Dermis blood vessel endothelial cell (primary cell): ENCODE results near the gene ZNF775. TPM values are rescaled to one million over a fixed set of nuclear protein-coding genes. Genes with fewer than 3 reads are reported as not detected.

Source experiments
- DNase-seq: peaks from one replicate; pipeline ENCODE4 v3.0.0; 2010
- total RNA-seq: library from RNA; depleted of rRNA; stranded (reverse); fragments of >200 nt; gene quantifications from 2 replicates; pipeline ENCODE4 v1.2.3, GENCODE V29; 2014

ZNF775 gene
- total RNA-seq, 1 donor from 2014 or later = 9.7 TPM

DNA sequence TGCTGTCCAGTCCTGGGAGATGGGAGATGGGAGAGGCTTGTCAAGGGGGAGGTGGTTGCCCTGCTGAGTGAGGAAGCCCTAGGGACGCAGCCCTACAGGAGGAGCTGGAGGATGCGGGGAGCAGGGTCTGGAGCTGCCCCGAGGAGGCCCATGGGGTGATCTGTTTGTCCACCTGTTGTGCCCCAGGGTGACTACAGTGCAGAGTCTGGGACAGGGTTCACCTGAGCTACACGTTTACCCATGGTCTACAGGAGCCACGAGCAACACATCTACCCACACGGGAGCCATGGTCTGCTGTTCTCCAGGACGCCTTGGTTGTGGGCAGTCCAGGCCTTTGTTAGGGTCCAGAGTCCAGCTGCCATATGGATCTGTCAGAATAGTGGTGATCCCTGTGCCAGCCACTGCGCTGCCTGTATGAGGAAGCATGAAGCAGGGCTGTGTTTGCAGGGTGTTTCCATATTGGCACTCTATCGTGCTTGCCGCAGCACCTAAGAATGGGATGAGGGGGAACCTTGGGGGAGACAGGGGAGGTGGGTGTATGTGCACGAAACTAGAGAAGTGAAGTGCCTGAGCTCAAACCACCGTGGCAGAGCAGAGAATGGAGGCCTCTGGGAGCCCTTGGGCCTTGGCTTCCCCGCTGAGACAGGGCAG lies 23.7 kb downstream of the ZNF775 start:
- no peak for DNase-seq

DNA sequence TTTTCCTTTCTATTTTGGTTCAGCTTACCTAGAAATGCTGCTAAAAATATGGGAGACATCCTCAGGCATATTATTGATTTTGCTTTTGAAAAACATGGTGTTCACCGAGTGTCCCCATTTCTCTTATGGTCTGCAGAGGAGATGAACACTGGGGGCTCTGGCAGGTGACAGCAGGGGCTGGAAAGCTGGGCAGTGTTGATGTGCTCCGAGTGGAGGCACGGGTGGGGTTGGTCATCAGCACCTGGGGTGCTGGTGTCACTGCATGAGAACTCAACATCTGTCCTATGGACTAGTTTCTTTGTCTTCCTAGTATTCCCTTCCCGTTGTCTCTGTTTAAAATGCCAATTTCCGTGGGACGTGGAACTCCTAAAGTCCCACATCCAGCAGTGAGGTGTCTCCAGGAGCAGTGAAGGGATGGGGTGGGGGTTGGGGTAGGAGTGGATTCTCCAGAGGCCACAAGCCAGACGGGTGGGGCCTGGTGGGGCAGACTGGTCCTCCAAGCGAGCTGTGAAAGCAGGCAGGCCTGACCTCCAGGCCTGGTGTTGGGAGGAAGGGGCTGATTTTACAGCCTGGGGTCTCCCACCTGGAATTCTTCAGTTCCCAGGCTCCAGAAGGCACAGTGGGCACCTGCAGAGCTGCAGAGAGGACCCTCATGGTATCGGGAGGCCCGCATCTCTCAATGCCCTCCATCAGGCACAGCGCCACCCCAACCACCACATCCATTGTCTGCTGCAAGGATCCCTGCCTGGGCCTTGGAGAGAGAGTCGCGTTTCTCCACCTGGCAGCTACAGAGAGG lies 24.4 kb downstream of the ZNF775 start:
- no peak for DNase-seq

DNA sequence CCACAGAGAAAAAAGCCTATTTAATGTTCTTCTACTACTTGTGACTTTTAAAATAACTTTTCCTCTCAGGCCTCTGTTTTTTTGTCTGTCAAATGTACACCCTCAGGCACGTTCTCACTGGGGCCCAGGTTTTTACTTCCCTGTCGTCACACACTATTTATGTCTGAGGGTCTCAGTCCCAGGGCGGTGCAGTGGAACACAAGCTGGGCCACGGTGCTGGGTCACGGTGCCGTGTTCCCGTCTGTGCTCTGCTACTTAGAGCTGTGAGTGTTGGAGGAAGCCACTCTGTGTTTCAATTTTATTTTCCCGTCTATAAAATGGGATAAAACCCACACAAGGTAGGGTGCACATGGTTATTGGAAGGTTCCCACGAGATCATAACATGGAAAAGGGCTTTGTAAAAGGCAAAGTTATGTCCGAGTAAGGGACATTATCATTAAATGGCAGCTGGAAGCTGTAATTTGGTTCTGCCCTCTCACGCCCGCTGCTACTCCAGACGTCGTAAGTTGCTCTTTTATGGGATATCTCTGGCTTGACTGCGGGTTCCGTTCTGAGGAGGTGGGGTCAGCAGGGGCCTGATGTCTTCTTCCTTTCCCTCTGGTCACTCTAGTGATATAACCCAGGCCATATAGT lies 25.2 kb downstream of the ZNF775 start:
- no peak for DNase-seq

DNA sequence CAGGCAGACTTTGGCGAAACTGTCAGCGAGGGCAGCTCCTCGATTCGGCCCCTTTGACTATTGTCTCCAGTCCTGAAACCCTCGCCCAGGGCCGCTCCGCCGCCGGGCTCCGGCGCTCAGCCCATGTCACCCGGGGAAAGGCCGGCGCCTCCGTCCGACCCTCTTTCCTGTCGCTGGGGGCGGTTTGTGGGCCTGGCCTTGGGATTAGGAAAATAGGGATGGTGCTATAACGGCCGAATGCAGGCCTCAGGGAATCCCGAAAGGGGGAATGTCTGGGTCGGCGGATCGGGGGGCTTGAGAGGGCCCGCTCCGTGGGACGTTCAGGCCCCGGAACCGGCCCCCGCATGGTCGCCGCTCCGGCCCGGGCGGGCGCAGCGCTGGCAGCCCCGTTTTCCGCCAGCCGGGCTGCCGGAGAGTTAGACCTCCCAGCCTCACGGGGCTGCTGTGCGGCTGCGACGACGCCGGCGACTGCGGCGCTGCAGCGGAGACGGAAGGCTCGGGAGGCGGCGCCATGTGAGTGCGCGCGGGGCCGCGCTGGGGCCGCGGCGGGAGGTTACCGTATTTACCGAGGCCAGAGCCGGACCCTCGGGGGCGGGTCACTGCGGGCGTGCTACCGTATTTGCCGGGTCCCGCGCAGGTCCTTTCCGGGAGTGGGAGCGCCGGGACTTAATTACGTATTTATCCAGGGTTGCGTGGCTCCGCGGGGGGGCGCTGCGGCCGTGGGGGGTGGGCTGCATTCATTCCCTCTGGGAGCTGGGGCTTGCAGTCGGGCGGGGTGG lies 25.9 kb downstream of the ZNF775 start:
- peak; percentile 93 for DNase-seq

DNA sequence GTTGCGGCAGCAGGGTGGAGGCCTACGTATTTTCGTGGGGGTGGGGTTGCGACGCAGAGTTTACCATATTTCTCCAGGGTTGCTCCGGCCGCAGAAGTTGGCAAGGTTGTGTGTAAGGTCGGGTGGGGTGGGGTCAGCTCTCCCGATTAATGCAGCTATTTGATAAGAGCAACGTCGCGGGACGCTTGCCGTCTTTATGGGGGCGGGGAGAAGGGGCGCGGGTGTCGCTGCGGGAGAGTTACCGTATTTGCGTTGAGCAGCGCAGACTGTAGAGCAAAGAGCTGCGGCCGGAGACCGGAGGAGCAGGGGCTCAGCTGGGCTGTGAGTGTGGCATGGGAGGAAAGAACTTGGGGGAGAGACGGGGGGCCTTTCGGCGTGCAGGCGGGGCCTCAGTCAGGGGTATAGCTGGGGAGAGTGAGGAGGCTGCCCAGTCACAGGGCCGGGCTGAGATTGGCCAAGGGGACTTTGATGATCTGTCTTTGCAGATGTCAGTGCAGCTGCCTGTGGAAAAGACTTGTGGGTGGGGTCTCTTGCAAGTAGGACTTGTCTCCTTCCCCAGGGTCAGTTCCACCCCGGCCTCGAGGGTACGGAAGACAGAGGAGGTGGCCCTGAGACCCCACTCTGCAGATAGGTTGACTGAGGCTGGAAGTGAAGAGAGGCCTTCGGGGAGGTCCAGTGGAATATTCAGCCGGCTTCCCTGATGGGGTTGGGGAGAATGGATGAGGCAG lies 26.6 kb downstream of the ZNF775 start:
- DNase-seq = no peak

- no peak for DNase-seq
Observed at GRCh38 chr7:150406312-150406566, 27.1 kb downstream of the ZNF775 start.

- DNase-seq = no peak
Observed at GRCh38 chr7:150406567-150407421, 27.7 kb downstream of the ZNF775 start.

GRCh38 chr7:150407588-150408392 lies 28.7 kb downstream of the ZNF775 start:
- no peak for DNase-seq

DNA sequence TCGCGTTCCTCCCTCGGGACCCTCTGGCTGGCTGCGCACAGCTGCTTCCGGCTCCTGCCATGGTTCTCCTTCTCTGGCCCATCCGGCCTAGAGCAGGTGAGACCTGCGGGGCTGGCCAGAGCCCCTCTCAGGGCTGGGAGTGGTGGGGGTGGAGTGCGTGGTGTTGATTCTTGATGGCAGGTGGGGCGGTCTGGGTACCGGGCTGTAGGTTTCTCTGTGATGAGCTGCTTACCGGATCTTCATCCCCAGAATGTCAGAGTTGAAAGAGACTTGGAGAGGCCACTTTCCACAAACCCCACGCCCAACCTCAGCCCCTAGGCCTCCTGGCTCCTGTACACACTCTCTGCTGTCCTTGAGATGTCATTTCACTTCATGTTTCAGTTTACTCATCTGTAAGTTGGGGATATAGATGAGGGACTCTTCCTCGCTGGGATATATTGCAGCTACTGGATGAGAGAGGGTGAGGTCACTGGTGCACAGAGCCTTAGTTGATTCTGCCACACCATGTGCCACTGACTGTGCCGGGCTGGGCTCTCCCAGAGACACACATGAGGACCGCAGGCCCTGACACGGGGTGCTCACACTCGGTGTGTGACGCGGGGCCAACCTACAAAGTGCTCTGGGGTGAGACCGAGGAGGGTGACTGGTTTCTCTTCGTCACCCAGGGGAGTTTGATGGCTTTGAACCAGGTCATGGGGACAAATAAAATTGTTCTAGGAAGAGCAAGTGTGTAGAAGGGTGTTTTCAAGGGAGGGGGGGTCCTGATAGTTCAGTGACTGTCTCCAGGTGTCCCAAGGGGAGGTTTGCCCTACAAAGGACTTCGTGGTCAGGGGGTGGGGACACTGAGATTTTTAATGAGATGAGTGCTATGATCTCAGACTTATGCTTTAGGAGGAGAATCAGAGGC lies 29.5 kb downstream of the ZNF775 start:
- DNase-seq = no peak

DNA sequence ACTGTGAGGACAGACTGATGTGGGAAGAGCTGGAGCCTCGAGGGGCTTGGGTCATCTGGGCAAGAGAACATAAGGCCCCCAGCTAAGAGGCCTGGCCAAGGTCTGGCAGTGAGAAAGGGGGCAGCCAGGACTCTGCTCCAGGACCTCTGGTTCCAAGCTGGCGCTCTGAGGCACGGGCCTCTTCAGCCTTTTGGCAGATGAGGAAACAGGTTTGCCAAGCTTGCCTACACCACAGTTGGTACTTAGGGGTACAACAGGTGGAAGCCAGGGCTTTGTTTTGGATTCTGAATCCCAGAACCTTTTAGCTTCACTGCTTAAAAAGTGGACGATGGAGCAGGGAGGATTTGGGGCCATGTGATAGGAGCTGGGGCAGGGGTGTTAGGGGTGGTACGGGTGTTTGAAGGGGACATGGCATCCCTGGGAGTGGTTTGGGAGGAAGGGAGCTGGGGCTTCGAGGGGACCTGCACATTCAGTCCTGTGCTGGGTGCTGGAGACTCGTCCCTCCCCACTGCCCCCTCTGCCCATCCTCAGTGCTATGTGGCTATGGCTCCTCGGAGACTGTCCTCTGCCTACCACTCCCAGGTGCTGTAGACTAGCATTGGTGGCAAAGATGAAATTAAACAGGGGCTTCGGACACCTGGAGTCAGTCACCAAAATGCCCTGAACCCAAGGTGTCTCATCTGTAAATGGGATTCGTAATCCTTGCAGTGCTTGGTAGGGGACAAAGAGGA lies 30.3 kb downstream of the ZNF775 start:
- DNase-seq = no peak

DNA sequence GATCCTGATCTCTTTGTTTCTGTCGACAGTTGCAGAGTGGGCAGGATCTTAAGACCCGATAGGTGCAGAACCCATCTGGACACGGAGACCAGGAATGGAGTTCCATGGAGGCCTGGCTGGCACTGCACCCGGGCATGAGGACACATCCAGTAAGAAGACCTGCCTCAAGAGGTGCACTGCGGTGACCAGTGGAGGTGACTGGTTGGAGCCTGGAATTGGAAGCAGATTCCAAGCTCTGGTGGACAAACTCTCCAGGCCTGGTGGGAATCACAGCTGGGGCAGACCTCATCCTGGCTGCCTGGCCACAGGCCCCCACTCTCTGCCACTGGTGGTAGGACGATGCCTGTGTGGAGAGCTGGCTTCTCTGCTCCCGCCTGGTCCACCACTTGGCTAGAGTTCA lies 31.0 kb downstream of the ZNF775 start:
- DNase-seq = no peak

DNA sequence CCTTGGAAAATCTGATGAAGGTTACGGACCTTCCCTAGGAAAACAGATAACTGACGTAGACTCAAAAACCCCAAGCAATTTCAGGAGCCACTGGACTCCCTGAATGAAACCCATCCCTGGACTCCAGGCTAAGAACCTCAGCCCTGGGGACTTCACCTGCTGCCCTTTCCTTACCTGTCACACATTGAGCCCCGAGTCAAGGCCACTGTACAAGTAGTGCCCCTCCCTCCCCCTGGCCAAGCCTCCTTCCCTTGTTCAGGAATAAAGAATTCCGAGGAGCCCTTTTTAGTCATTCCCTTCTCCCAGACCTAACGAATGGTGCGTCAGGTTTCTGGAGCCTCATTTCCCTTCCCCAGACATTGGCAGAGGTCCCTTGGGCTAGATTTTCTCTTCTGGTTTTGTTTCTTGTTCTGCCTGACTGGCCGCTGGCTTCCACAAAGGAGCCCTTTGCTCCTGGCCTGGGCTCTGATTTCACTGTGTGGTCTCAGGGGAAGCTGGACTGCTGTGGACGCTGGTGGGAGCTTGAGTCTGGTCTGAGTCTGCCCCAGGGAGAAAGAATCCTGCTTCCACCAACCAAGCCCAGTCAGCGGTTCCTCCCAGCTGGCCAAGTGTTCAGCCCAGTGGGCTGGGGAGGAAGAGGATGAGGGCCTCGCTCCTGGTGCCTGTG lies 31.7 kb downstream of the ZNF775 start:
- DNase-seq = no peak

DNA sequence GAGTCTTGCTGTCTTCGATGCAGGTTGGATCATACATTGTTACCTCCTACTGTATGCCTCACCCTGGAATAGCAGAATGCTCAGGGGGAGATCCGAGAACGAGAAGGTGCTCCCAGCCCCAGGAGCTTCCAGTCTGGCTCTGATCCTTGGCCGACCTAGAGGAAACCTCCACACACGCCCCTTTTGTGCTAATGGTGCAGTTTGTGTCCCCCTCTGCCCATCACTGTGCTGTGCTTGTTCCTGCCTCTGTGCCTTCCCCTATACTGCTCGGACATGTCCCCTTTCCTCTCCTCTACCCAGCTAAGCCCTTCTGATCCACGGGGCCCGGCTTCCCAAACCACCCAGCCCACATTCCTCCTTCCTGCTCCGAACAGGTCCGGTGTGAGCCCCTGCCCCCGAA lies 32.5 kb downstream of the ZNF775 start:
- DNase-seq = no peak

DNA sequence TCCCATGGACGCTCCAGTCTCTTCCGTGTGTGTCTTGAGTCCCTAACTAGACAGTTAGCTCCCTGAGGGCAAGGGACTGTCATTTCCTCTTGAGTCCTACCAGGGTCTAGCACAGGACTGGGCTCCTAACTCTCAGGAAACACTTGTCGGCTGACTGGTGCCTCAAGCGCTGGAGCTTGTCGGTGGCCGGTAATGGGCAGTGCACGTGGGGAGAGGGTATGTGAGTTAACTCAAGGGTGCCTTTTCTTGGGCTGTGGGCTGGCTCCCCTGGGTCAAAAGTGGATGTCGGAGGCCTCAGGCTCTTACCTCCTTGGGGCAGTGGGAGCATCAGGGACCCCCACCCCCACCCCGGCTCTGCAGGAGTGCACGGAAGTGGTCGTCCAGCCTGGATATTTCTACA lies 32.9 kb downstream of the ZNF775 start:
- no peak for DNase-seq

- DNase-seq = no peak
Observed at GRCh38 chr7:150412518-150413488, 33.7 kb downstream of the ZNF775 start.

DNA sequence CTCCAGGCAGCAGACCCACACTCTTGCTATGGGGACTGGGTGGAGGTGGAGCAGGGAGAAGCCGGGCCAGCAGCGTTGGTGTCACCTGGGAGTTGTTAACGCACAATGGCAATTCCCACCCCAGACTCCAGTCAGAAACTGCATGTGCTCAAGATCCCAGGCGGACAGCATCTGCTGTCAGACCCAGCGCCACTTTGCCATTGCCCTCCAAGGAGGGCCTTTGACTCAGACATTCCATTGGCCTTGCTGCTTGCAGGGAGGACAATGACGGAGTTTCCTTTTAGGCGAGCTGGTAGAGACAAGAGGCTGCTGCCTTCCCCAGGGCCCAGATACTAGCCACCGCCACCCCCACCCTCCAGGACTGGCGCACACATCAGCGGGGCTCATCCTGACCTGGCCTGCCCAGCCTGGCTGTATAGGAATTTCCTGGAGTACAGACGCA lies 34.5 kb downstream of the ZNF775 start:
- peak; percentile 60 for DNase-seq
